Measurements from ENCODE around the gene ZNG1B.
"Not testable (repeated sequence)": the region's sequence is repeated elsewhere in the genome, so short reads cannot be mapped to it uniquely, and the experiment has no call there.

ZNG1B gene

DNA sequence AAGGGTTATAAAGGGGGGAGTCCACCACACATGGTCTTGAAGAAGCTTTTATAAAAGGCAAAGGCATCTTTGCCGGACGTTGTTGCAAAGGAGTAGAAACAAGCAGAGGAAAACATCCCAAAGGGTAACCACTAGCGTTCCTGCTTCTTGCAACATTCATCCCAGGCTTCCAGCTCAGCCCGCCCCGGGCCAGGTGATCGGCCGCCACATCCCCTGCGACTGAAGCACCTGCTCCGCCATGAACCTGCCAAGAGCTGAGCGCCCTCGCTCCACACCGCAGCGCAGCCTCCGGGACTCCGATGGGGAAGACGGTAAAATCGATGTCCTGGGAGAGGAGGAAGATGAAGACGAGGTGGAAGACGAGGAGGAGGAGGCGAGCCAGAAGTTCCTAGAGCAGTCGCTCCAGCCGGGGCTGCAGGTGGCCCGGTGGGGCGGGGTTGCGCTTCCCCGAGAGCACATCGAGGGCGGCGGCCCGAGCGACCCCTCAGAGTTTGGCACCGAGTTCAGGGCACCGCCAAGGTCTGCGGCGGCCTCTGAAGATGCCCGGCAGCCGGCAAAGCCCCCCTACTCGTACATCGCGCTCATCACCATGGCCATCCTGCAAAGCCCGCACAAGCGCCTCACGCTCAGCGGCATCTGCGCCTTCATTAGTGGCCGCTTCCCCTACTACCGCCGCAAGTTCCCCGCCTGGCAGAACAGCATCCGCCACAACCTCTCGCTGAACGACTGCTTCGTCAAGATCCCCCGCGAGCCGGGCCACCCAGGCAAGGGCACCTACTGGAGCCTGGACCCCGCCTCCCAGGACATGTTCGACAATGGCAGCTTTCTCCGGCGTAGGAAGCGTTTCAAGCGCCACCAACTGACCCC is 61.8 kb downstream of the ZNG1B start:
- H3K4me3 Mint-ChIP-seq; H3K27ac Mint-ChIP-seq; DNase-seq (ENCODE audit: low spot score in 2 of 2); H3K27me3 Mint-ChIP-seq; H3K36me3 Mint-ChIP-seq; H3K4me1 Mint-ChIP-seq; H3K9me3 Mint-ChIP-seq; ATAC-seq (ENCODE audit: low read depth): not testable (repeated sequence)

- not testable (repeated sequence) for H3K4me1 Mint-ChIP-seq; DNase-seq (ENCODE audit: low spot score in 2 of 2); H3K36me3 Mint-ChIP-seq; H3K27me3 Mint-ChIP-seq; ATAC-seq (ENCODE audit: low read depth); H3K27ac Mint-ChIP-seq; H3K9me3 Mint-ChIP-seq
- peak overlapping the region; percentile 29 for H3K4me3 Mint-ChIP-seq
These were observed 62.6 kb downstream of the ZNG1B start for GRCh38 chr2:113499886-113500722.

- ATAC-seq (ENCODE audit: low read depth); H3K27me3 Mint-ChIP-seq; H3K36me3 Mint-ChIP-seq; H3K27ac Mint-ChIP-seq; H3K4me3 Mint-ChIP-seq; H3K9me3 Mint-ChIP-seq; DNase-seq (ENCODE audit: low spot score in 2 of 2); H3K4me1 Mint-ChIP-seq: not testable (repeated sequence)
These were observed 63.2 kb downstream of the ZNG1B start for GRCh38 chr2:113500723-113501038.

GRCh38 chr2:113502216-113503093 is 65.0 kb downstream of the ZNG1B start:
- Mint-ChIP-seq H3K27ac (peak overlapping the region; percentile 45), H3K4me3 (peak overlapping the region; percentile 68)
- not testable (repeated sequence) for H3K9me3 Mint-ChIP-seq; ATAC-seq (ENCODE audit: low read depth); H3K4me1 Mint-ChIP-seq; H3K36me3 Mint-ChIP-seq; H3K27me3 Mint-ChIP-seq
- peak in 1 of 2 donors; percentile 25 for DNase-seq (ENCODE audit: low spot score in 2 of 2)

DNA sequence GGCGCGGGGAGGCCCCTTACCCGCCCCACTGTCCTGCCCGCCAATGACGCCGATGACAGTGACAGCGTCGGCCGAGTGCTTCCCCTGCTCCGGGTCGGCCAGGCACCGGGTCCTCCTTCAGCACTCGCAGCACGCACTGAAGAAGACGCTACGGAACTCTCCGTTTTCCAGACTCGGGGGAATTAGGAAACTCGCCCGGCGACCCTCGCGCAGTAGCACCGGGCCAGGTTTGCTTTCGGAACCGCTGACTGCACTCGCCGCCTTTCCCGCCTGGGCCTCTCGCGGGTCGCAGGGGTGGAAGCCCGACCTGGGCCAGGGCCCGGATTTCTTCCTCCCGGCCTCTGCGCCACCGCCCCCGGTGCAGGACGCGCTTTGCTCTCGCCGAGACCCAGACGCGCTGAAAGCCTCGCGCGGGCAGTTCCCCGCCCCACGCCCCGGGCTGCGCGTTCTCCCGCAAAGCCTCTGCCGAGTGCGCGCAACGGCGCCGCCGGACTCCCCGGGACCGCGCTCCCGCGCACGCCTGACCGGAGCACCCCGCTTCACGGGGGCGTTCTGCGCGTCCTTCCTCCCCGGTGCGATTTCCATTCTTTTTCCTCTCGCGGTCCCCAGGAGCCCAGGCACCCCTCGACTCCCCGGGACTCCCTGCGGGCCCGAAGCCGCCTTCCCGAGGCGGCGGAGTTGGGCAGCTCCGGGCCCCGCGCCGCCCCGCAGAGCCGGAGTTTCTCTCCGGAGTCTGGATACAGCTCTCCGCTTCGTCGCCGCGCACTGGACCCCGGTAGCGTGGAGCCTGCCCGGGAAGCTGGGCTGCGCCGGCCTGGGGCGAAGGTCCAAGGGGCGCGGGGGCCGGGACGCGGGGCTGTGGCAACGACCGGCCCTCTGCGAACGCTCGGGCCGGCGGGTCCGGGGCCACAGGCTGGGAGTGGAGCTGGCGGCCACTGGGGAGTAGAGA is 65.9 kb downstream of the ZNG1B start:
- not testable (repeated sequence) for H3K27me3 Mint-ChIP-seq, H3K9me3 Mint-ChIP-seq, H3K36me3 Mint-ChIP-seq, H3K4me1 Mint-ChIP-seq
- Mint-ChIP-seq H3K27ac (peak overlapping the region; percentile 45), H3K4me3 (peak overlapping the region; percentile 68)
- peak in 1 of 2 donors; percentile 37 for DNase-seq (ENCODE audit: low spot score in 2 of 2)
- ATAC-seq (ENCODE audit: low read depth): peak; percentile 67

DNA sequence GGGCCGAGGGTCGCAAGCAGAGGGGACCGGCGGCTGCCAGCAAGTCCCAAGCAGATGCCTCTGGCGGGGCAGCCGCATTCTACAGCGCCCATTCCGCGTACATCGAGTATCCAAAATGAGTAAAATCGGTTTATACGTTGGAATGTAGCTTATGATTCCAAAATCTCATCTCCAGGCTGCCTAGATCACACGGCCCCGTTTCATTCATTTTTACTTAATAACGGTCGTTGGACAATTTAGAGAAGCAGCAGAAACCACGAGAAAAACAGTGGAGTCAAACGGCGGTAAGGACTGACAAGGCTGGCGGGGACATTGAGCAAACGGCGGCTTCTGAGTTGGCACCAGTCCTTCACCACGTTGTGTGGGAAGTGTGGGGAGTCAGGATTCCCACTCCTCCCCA is 66.6 kb downstream of the ZNG1B start:
- not testable (repeated sequence) for H3K27ac Mint-ChIP-seq; H3K27me3 Mint-ChIP-seq; H3K4me3 Mint-ChIP-seq; H3K4me1 Mint-ChIP-seq; H3K36me3 Mint-ChIP-seq; H3K9me3 Mint-ChIP-seq; ATAC-seq (ENCODE audit: low read depth); DNase-seq (ENCODE audit: low spot score in 2 of 2)

DNA sequence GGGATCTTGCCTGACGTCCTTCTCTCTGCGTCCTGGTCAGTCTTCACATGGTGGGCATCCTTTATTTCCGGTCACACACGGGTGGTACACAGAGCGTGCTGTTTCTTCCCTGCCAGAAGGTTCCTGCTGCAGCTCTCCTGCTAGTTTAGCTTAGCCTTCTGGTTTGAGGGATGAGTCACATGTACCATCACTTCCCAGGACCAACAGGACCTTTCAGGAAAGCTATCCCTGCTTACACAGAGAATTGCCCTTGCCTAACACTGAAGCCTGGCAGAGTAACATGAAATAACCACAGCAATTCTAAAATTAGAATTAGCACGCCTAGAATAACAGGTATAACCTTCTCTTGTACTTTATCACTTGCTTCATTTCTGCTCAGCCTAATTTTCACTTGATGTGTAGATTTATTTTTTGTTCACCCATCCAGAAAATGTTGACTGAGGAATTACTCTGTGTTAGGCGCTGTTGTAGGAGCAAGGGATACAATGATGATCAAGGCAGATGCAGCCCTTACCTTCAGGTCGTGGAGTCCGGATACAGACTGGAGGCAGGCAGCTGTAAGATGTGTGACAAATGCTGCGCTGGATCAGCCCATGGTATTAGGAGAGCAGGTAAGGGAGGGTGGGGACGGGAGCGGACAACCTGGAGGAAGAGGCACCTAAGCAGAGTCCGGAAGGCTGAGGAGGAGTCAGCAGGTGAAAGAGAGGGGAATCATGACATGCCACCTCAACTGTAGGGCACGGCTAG is 70.1 kb downstream of the ZNG1B start:
- DNase-seq (ENCODE audit: low spot score in 2 of 2); ATAC-seq (ENCODE audit: low read depth); H3K4me1 Mint-ChIP-seq; H3K9me3 Mint-ChIP-seq; H3K27me3 Mint-ChIP-seq; H3K4me3 Mint-ChIP-seq; H3K36me3 Mint-ChIP-seq; H3K27ac Mint-ChIP-seq: not testable (repeated sequence)

- not testable (repeated sequence) for DNase-seq (ENCODE audit: low spot score in 2 of 2); H3K27me3 Mint-ChIP-seq; H3K9me3 Mint-ChIP-seq; H3K27ac Mint-ChIP-seq; ATAC-seq (ENCODE audit: low read depth); H3K36me3 Mint-ChIP-seq; H3K4me3 Mint-ChIP-seq; H3K4me1 Mint-ChIP-seq
These were observed 70.7 kb downstream of the ZNG1B start for GRCh38 chr2:113508187-113508586.

DNA sequence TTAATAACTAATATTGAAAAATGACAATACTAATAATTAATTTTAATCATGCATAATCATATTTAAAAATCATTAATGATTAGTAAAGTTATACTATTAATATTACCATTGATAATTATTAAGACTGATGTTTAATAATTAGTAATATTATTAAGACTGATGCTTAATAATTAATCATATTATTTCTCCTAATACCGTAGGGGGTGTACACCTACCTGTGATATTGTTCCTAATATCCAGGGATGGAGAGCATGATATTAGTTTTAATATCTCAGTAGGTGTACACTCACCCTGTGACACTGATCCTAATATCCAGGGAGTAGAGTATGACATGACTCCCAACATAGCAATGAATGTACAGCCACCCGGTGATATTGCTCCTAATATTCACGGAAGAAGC is 73.4 kb downstream of the ZNG1B start:
- not testable (repeated sequence) for H3K27ac Mint-ChIP-seq; DNase-seq (ENCODE audit: low spot score in 2 of 2); H3K4me3 Mint-ChIP-seq; H3K9me3 Mint-ChIP-seq; H3K4me1 Mint-ChIP-seq; H3K27me3 Mint-ChIP-seq; H3K36me3 Mint-ChIP-seq; ATAC-seq (ENCODE audit: low read depth)

GRCh38 chr2:113511859-113512258 is 74.4 kb downstream of the ZNG1B start:
- not testable (repeated sequence) for ATAC-seq (ENCODE audit: low read depth)

GRCh38 chr2:113515457-113515856 is 78.0 kb downstream of the ZNG1B start:
- not testable (repeated sequence) for H3K27me3 Mint-ChIP-seq; H3K27ac Mint-ChIP-seq; H3K4me3 Mint-ChIP-seq; H3K9me3 Mint-ChIP-seq; H3K36me3 Mint-ChIP-seq; ATAC-seq (ENCODE audit: low read depth); DNase-seq (ENCODE audit: low spot score in 2 of 2); H3K4me1 Mint-ChIP-seq

More at GRCh38 chr2:113511859-113512258, 74.4 kb downstream of the ZNG1B start:
- not testable (repeated sequence) for H3K27me3 Mint-ChIP-seq; DNase-seq (ENCODE audit: low spot score in 2 of 2); H3K4me1 Mint-ChIP-seq; H3K36me3 Mint-ChIP-seq; H3K9me3 Mint-ChIP-seq; H3K27ac Mint-ChIP-seq; H3K4me3 Mint-ChIP-seq

GRCh38 chr2:113515995-113516394 is 78.5 kb downstream of the ZNG1B start:
- not testable (repeated sequence) for DNase-seq (ENCODE audit: low spot score in 2 of 2); H3K36me3 Mint-ChIP-seq; H3K4me3 Mint-ChIP-seq; H3K27me3 Mint-ChIP-seq; H3K27ac Mint-ChIP-seq; H3K4me1 Mint-ChIP-seq; ATAC-seq (ENCODE audit: low read depth); H3K9me3 Mint-ChIP-seq
